IMR-90 (cell line): ENCODE results near the gene MCM3AP.

Source experiments
- BHLHE40 ChIP-seq: fragments of 150-350 bp; IDR thresholded peaks from 2 replicates; pipeline ENCODE4 v1.6.1; 2016; ENCODE audit warnings: mild to moderate bottlenecking, low read depth, low read length
- CEBPB ChIP-seq: IDR thresholded peaks from 2 replicates; pipeline ENCODE4 v1.6.1; 2012; ENCODE audit warnings: low read depth, low read length, improper control_type of control experiment
- MAZ ChIP-seq: IDR thresholded peaks from 2 replicates; pipeline ENCODE4 v1.6.1; 2012; ENCODE audit warnings: low read depth, mild to moderate bottlenecking, low read length, improper control_type of control experiment, moderate library complexity, borderline replicate concordance
- MXI1 ChIP-seq: IDR thresholded peaks from 2 replicates; pipeline ENCODE4 v1.6.1; 2012; ENCODE audit warnings: low read depth, mild to moderate bottlenecking, low read length, moderate library complexity, borderline replicate concordance
- POLR2A ChIP-seq: IDR thresholded peaks from 2 replicates; pipeline ENCODE4 v1.6.1; 2012; ENCODE audit warnings: mild to moderate bottlenecking, low read depth, low read length
- RAD21 ChIP-seq: IDR thresholded peaks from 2 replicates; pipeline ENCODE4 v1.6.1; 2012; ENCODE audit warnings: low read length, improper control_type of control experiment
- RCOR1 ChIP-seq: IDR thresholded peaks from 2 replicates; pipeline ENCODE4 v1.6.1; 2012; ENCODE audit warnings: mild to moderate bottlenecking, low read length, improper control_type of control experiment; ENCODE audit not compliant: insufficient replicate concordance
- TF ChIP-seq, protein P1 (sequence below): conservative IDR thresholded peaks from 2 replicates; pipeline ENCODE4 v1.5.1; 2012; ENCODE audit warnings: mild to moderate bottlenecking, low read depth, low read length, improper control_type of control experiment
- TF ChIP-seq, protein P2 (sequence below): fragments of 150-350 bp; IDR thresholded peaks from 2 replicates; pipeline ENCODE4 v1.6.1; 2017; ENCODE audit warnings: mild to moderate bottlenecking, antibody characterized with exemption, low read length, low read depth

DNA sequence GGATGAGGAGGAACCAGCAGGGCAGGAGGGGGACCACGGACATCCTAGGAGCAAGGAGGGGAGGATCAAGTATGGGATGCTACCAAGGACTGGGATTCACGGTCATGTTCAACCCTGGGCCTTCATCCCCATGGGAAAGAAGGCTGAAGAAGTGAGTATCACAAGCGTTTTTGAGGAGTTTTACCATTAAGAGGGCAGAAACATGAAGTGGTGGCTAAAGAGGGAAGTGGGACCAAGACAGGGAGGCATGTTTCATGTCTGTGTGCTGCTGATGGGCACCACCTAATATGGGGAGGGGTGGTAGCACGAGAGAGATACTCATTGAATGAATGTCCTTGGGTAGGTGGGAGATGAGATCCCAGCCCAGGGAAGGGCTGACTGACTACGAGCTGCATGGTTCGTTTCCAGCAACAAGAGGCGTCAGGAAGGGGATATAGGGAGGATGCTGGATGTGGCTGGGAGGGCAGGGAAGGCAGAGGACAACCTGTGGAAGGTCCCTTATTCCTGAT is 45.5 kb downstream of the MCM3AP start:
- TF ChIP-seq, protein P1, sequence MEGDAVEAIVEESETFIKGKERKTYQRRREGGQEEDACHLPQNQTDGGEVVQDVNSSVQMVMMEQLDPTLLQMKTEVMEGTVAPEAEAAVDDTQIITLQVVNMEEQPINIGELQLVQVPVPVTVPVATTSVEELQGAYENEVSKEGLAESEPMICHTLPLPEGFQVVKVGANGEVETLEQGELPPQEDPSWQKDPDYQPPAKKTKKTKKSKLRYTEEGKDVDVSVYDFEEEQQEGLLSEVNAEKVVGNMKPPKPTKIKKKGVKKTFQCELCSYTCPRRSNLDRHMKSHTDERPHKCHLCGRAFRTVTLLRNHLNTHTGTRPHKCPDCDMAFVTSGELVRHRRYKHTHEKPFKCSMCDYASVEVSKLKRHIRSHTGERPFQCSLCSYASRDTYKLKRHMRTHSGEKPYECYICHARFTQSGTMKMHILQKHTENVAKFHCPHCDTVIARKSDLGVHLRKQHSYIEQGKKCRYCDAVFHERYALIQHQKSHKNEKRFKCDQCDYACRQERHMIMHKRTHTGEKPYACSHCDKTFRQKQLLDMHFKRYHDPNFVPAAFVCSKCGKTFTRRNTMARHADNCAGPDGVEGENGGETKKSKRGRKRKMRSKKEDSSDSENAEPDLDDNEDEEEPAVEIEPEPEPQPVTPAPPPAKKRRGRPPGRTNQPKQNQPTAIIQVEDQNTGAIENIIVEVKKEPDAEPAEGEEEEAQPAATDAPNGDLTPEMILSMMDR, result no peak
- no peak for TF ChIP-seq POLR2A
- TF ChIP-seq, protein P2, sequence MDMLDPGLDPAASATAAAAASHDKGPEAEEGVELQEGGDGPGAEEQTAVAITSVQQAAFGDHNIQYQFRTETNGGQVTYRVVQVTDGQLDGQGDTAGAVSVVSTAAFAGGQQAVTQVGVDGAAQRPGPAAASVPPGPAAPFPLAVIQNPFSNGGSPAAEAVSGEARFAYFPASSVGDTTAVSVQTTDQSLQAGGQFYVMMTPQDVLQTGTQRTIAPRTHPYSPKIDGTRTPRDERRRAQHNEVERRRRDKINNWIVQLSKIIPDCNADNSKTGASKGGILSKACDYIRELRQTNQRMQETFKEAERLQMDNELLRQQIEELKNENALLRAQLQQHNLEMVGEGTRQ, result no peak
- no peak for TF ChIP-seq CEBPB
- TF ChIP-seq RAD21, result no peak
- no peak for TF ChIP-seq MXI1
- no peak for TF ChIP-seq MAZ
- TF ChIP-seq RCOR1, result no peak
- no peak for TF ChIP-seq BHLHE40
